ENCODE data around the gene S100Z.
"Not testable (repeated sequence)": the region's sequence is repeated elsewhere in the genome, so short reads cannot be mapped to it uniquely, and the experiment has no call there.

Gene S100Z

DNA sequence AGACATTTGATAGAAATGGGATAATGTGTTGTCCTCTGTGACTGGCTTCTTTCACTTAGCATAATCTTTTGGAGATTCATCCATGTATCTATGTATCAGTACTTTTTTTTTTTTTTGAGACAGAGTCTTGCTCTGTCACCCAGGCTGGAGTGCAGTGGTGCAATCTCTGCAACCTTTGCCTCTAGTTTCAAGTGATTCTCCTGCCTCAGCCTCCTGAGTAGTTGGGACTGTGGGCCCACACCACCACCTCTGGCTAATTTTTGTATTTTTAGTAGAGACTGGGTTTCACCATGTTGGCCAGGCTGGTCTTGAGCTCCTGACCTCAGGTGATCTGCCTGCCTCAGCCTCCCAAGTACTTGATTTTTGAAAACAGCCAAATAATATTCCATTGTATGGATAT lies 23.4 kb upstream of the S100Z start:
- DNase-seq (ENCODE audit: low read depth): not testable (repeated sequence)

GRCh38 chr5:76831110-76831452 lies 18.7 kb upstream of the S100Z start:
- no peak for DNase-seq (ENCODE audit: low read depth)

DNA sequence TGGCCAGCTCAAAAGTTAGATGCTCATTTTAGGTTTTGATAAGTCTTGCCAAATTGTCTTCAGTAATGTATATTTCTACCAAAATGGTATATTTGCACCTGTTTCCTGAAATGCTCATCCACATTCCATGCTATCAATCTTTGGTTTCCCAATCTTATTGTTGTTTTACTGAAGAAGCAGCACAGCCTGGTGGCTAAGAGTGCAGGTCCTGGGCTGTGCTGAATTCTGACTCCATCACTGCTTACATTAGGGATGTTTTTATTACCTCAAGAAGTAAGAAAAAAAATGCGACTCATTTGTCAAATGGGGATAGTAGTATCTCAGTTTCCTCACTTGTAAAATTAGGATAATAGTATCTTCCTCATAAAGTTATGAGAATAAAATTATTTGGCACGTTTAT lies 13.6 kb upstream of the S100Z start:
- no peak for DNase-seq (ENCODE audit: low read depth)

GRCh38 chr5:76836585-76836984 lies 13.2 kb upstream of the S100Z start:
- DNase-seq (ENCODE audit: low read depth): no peak

GRCh38 chr5:76838481-76839261 lies 11.1 kb upstream of the S100Z start:
- DNase-seq (ENCODE audit: low read depth): no peak

DNA sequence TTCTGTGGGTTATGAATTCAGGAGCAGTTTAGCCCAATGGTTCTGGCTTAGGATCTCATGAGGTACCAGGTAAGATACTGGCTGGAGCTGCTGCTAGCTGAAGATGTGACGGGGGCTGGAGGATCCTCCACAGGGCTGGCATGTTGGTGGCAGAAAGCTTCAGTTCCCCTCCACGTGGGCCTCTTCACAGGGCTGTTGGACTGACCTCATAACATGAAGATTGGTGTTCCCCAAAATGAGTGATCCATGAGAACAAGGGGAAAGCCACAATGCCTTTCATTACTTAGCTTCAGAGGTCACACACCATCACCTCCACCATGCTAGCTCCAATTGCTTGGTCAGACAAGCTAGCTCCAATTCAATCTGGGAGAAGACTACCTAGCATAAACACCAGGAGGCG lies 8.5 kb upstream of the S100Z start:
- DNase-seq (ENCODE audit: low read depth): no peak

- DNase-seq (ENCODE audit: low read depth): no peak
These were observed 3.9 kb upstream of the S100Z start for GRCh38 chr5:76845890-76846289.

DNA sequence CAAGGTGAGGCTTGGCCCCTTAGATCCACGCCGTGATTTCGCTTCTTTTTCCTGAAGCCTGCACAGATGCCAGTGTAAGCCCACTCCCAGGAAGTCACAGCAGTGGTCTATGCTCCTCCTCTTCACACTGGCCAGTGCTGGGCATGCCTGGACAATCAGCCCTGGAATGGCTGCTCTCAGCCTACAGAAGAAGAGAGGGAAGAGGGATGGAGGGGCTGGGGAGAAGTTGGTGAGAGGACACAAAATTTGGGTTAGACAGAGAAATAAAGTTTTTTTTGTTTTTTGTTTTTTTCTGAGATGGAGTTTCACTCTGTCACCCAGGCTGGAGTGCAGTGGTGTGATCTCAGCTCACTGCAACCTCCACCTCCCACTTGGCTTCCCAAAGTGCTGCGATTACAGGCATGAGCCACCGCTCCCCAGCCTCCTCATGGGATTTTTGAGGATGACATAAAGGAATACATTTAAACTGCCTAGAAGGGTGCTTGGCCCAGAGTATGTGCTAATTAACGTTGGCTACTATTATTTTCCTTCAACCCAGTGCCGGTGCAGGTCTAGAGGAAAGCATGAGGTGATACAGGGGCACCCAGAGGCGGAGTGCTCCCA lies 830 bp downstream of the S100Z start:
- DNase-seq (ENCODE audit: low read depth): no peak

GRCh38 chr5:76851728-76852369 lies 2.0 kb downstream of the S100Z start:
- DNase-seq (ENCODE audit: low read depth): no peak

DNA sequence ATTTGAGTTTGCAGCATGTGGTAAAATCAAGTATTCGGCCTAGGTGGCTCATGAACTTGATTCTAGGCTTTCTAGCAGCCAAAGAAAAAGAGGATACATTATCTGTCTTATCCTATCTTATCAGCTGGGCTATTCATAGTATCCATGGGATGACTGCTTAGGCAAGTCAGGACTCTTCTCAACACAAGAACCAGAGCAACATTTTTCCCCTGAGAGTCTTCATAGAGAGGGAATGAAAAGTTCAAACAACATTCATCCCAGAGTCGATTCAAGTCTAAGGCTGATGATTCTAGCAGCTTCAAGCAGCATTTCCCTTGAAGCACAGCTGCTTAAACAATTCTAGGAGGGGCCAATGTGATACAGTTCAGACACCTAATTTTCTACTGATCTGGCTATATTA lies 3.0 kb downstream of the S100Z start:
- DNase-seq (ENCODE audit: low read depth): no peak

DNA sequence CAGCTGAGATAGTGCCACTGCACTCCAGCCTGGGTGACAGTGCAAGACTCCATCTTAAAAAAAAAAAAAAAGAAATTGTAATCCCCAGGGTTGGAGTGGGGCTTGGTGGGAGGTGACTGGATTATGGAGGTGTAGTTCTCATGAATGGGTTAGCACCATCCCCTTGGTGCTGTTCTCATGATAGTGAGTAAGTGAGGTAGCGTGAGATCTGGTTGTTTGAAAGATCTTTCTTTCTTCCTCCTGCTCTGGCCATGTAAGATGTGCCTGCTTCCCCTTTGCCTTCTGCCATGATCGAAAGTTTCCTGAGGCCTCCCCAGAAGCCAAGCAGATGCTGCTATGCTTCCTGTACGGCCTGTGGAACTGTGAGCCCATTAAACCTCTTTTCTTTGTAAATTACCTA lies 3.9 kb downstream of the S100Z start:
- not testable (repeated sequence) for DNase-seq (ENCODE audit: low read depth)

- no peak for DNase-seq (ENCODE audit: low read depth)
These were observed 4.8 kb downstream of the S100Z start for GRCh38 chr5:76854644-76855043.

DNA sequence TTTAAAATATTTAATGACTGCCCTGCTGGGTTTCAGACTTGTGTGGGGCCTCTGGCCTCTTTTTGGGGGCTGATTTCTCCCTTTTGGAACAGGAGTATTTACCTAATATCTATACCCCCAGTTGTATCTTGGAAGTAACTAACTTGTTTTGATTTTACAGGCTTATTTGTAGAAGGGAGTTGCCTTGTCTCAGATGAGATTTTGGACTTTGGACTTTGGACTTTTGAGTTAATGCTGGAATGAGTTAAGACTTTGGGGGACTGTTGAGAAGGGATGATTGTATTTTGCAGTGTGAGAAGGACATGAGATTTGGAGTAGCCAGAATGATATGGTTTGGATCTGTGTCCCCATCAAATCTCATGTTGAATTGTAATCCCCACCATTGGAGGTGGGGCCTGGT lies 5.7 kb downstream of the S100Z start:
- DNase-seq (ENCODE audit: low read depth): not testable (repeated sequence)

- DNase-seq (ENCODE audit: low read depth): peak; percentile 8
These were observed 6.1 kb downstream of the S100Z start for GRCh38 chr5:76855961-76856360.

DNA sequence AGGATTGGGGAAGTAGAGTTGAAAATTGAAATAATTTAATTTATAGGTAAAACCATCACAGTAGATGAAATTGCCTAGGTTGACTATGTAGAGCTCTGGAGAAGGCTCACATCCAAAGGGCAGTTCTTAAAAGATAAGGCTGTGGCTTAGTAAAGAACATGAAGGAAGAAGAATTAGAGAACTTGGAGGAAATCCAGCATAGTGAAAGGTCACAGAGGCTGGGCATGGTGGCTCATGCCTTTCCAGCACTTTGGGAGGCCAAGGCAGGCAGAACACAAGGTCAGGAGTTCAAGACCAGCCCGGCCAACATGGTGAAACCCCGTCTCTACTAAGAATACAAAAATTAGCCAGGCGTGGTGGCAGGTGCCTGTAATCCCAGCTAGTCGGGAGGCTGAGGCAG lies 7.0 kb downstream of the S100Z start:
- DNase-seq (ENCODE audit: low read depth): not testable (repeated sequence)

DNA sequence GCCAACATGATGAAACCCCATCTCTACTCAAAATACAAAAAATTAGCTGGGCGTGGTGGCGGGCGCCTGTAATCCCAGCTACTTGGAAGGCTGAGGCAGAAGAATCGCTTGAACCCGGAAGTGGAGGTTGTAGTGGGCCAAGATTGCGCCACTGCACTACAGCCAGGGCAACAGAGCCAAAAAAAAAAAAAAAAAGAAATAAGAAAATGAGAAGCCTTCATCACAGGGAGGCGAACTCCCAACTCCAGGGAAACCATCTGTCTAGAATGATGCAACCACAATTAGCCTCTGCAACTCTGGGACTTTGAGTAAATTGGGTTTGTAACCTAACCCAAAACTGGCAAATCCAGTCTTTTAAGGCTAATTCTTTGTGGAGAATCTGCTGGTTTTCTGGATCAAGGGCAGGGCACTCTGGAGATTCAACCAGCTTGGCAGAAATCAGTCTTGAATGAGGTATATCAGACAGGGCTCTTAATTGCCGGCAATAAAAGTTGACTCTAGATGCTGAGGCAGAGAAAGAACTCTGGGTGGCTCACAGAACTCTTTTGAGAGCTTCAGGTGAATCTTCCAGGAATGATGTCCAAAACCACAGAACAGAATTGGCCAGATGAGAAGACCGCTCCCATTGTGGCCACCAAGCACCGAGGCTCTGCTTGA lies 9.9 kb downstream of the S100Z start:
- no peak for DNase-seq (ENCODE audit: low read depth)

GRCh38 chr5:76861612-76862011 lies 11.8 kb downstream of the S100Z start:
- no peak for DNase-seq (ENCODE audit: low read depth)

- DNase-seq (ENCODE audit: low read depth): no peak
These were observed 13.2 kb downstream of the S100Z start for GRCh38 chr5:76863001-76863400.

DNA sequence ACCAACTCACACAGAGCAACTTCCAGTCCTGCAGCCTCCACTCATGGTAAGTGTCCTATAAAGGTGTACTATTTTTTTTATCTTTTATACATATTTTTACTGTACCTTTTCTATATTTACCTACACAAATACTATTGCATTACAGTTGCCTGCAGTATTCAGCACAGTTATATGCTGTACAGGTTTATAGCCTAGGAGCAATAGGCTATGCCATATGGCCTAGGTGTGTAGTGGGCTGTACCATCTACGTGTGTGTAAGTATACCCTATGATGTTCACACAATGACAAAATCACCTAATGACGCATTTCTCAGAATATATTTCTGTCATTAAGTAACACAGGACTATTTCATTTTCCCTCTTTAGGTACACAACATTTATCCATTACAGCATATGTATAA lies 16.7 kb downstream of the S100Z start:
- no peak for DNase-seq (ENCODE audit: low read depth)

DNA sequence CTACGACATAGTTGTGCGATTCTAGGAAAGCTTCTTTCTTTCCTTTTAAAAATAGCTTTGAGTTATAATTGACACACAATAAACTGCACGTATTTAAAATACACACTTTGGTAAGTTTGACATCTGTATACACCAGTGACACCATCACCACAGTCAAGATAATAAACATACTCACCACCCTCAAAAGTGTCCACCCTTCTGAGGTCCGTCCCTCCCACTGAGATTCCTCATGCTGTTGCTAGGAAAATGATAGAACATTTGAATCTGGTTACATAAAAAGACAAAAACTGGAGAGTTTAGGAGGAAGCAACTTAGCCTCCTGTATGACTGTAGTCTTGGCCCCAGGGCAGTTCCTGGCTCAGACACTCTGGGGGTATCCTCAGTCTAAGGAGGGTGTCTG lies 17.2 kb downstream of the S100Z start:
- no peak for DNase-seq (ENCODE audit: low read depth)

- DNase-seq (ENCODE audit: low read depth): peak; percentile 44
These were observed 18.2 kb downstream of the S100Z start for GRCh38 chr5:76867827-76868693.

GRCh38 chr5:76870046-76870445 lies 20.2 kb downstream of the S100Z start:
- no peak for DNase-seq (ENCODE audit: low read depth)

Measured in stimulated activated CD8-positive, alpha-beta memory T cell treated with anti-CD3 and anti-CD28 coated beads, Interleukin-15, amount 100 ng/mL, for 1 hour (primary cell).